GM10847 (cell line): Measurements from ENCODE around the gene MYO18A.

Experiments used
- POLR2A ChIP-seq: IDR thresholded peaks from 2 replicates; pipeline ENCODE4 v1.6.1; 2011; ENCODE audit not compliant: insufficient read length; ENCODE audit errors: extremely low read depth

MYO18A gene, protein sequence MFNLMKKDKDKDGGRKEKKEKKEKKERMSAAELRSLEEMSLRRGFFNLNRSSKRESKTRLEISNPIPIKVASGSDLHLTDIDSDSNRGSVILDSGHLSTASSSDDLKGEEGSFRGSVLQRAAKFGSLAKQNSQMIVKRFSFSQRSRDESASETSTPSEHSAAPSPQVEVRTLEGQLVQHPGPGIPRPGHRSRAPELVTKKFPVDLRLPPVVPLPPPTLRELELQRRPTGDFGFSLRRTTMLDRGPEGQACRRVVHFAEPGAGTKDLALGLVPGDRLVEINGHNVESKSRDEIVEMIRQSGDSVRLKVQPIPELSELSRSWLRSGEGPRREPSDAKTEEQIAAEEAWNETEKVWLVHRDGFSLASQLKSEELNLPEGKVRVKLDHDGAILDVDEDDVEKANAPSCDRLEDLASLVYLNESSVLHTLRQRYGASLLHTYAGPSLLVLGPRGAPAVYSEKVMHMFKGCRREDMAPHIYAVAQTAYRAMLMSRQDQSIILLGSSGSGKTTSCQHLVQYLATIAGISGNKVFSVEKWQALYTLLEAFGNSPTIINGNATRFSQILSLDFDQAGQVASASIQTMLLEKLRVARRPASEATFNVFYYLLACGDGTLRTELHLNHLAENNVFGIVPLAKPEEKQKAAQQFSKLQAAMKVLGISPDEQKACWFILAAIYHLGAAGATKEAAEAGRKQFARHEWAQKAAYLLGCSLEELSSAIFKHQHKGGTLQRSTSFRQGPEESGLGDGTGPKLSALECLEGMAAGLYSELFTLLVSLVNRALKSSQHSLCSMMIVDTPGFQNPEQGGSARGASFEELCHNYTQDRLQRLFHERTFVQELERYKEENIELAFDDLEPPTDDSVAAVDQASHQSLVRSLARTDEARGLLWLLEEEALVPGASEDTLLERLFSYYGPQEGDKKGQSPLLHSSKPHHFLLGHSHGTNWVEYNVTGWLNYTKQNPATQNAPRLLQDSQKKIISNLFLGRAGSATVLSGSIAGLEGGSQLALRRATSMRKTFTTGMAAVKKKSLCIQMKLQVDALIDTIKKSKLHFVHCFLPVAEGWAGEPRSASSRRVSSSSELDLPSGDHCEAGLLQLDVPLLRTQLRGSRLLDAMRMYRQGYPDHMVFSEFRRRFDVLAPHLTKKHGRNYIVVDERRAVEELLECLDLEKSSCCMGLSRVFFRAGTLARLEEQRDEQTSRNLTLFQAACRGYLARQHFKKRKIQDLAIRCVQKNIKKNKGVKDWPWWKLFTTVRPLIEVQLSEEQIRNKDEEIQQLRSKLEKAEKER (N-terminal part only)

DNA sequence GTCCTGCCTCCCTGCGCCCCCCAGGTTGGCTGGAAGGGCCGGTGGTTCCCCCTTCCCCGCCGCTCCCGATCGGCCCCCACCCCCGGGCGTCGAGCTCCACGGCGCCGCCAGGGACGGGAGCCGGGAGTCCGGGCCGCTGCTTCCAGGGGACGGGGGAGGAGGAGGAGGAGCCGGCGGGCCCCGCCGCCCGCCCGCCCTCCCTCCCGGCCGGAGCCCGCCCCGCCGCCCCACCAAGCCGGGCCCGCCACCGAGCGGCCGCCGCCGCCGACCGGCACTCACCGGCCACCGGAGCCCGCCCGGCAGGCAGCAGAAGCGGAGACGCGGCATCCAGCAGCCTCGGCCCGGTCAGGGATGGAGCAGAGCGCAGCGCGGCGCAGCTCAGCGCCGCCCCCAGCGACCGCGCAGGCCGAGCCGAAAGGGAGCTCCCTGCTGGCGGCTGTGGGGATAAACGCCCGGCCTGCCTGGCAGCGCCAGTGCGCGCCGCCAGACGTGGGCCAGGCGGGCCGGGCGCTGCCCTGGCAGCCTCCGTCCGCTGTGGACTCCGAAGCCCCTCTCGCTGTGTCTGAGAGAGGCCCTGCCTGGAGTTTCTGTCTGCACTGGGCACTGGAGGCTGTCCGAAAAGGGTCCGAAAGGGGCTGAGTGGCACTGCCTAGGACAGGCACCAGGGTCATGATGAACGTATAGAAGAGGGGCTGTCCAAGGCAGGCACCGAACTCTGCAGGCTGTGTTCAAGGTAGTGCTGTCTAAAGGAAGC, at the start of gene MYO18A:
Gene MYO18A (minus strand): TSS at position 365 of the 754 bp plus-strand sequence. CDS start 13,458 bp downstream, outside the sequence.
- no peak for TF ChIP-seq POLR2A

DNA sequence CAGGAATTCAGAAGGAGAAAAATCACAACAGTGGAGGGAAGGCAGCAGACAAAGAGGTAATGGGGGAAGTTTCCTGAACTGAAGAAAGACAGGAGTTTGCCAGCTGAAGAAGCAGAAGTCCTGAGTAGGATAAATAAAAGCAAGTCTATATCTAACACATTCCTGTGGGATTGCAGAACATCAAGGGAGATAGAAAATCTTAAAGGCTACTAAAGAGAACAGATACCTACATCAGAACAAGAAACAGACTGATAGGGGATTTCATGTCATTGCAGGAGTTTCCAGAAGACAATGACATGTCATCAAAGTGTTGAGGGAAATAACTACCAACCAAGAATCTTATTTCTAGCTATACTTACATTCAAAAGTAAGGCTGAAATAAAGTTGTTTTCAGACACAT, 45.2 kb upstream of the MYO18A start:
- TF ChIP-seq POLR2A, result no peak

- TF ChIP-seq POLR2A, result no peak
Measured at GRCh38 chr17:29219378-29220047, 39.3 kb upstream of the MYO18A start.

- no peak for TF ChIP-seq POLR2A
Measured at GRCh38 chr17:29216856-29217255, 36.7 kb upstream of the MYO18A start.

DNA sequence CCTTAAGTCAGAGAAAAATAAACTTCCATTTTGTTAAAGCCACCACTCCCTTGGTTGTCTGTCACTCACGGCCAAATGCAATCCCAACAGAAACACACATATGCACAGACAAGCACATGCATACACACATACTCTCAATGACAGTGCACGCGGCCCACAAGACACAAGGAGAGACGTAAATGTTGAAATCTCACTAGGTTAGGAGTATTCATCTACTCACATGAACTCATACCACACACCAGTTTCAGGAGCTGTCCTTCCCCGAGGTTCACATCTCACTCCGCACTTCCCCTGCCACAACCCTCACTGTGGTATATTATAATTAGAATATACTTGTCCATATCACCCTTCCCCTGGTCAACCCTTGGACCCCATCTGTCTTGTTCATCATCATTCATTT, 36.0 kb upstream of the MYO18A start:
- TF ChIP-seq POLR2A, result no peak

DNA sequence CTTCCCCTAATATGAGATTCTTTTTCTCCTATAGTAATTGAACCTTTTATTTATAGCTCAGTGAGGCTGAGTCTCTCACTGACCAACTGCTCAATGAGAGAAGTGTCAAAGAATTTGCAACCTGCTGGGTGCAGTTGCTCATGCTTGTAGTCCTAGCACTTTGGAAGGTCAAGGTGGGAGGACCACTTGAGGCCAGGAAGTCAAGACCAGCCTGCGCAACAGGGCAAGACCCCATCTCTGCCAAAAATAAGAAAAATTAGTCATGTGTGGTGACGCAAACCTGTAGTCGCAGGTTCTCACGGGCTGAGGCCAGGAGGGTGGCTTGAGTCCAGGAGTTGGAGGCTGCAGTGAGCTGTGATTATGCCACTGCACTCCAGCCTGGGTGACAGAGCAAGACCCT, 35.5 kb upstream of the MYO18A start:
- no peak for TF ChIP-seq POLR2A

DNA sequence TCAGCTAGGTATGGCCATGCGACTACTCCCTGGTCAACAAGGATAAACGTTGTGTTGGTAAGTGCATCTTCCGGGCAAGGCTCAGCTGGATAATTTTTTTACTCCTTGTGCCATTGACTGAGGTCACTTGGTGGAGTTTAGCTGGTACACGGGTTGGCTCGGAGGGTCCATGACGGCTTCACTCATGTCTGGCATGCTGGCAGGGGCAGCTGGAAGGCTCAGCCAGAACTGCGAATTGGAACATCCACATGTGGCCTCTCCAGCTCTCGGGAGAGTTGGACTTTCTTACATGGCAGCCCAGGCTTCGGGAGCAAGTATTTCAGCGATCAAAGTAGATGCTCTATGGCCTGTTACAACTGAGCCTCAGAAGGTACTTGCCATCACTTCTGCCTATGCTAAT, 35.0 kb upstream of the MYO18A start:
- no peak for TF ChIP-seq POLR2A

- no peak for TF ChIP-seq POLR2A
Measured at GRCh38 chr17:29214215-29215146, 34.3 kb upstream of the MYO18A start.

DNA sequence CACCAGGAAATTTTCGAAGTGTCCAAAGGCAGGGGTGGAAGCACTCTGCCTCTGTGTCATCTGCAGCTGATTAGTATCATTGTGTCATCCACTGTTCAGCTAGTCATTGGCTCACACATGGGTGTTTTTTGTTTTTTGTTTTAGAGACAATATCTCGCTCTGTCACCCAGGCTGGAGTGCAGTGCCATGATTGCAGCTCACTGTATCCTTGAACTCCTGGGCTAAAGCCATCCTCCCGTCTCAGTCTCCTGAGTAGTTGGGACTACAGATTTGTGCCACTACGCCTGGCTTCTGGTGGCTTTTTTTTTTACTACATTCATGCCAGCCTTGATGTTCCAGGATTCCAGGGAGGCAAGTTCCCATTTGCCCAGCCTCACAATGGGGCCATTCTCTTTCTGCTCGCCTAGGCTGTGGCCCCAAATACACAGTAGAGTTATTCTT, 32.5 kb upstream of the MYO18A start:
- no peak for TF ChIP-seq POLR2A

DNA sequence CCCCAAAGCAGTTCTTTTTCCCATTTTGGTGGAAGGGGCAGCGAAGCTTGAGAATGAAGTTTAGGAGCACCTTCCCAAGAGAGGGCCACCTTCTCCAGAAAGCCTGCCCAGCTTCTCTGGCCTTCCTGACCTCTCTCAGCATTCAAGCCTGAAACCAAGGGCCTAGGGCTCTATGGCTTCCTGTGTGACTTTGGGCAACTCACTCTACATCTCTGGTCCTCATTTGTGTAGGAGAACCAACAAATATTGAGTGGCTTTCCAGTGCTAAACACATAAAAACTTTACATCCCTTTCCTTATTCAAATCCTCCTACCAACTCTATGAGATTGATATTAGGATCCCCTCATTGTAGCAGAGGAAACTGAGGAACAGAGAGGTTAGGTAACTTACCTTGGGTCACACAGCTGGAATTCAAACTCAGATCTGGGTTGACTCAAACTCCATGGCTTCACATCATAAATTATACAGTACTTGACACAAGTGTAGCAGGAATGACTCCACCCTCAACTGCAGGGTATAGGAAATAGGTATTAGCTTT, 32.0 kb upstream of the MYO18A start:
- TF ChIP-seq POLR2A, result no peak

DNA sequence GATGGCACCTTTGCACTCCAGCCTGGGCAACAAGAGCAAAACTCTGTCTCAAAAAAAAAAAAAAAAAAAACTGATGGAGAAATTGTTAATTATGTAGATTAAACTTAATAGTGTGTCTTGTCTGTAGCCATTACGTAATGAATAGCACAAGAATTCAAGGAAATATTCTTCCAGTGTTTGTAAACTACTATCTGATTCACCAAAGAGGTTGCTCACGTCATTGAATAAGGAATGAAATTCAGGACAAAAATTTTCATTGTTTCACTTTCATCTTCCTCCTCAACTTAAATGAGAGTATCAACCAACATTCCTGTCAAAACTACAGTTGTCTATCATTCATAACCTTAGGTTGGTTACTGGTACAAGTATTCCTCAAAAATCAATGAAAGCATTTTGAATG, 30.7 kb upstream of the MYO18A start:
- TF ChIP-seq POLR2A, result no peak

- no peak for TF ChIP-seq POLR2A
Measured at GRCh38 chr17:29209073-29209472, 28.9 kb upstream of the MYO18A start.

DNA sequence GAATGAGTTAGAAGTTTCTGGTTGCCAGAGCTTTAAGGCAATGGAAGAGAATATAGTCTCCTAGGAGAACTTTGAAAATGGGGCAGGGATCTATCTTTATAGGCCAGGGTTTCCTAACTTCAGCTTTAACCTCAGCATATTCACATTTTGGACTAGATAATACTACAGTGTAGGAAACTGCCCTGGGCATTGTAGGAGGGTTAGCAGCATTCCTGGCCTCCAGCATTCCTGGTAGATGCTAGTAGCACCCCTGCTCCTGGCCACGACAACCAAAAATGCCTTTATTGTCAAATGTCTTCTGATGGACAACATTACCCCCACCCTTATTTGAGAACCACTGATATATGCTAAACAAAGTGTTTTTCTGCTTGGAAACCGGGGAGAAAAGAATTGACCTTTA, 27.8 kb upstream of the MYO18A start:
- no peak for TF ChIP-seq POLR2A
